Measurements from ENCODE around the gene XRN2.

DNA sequence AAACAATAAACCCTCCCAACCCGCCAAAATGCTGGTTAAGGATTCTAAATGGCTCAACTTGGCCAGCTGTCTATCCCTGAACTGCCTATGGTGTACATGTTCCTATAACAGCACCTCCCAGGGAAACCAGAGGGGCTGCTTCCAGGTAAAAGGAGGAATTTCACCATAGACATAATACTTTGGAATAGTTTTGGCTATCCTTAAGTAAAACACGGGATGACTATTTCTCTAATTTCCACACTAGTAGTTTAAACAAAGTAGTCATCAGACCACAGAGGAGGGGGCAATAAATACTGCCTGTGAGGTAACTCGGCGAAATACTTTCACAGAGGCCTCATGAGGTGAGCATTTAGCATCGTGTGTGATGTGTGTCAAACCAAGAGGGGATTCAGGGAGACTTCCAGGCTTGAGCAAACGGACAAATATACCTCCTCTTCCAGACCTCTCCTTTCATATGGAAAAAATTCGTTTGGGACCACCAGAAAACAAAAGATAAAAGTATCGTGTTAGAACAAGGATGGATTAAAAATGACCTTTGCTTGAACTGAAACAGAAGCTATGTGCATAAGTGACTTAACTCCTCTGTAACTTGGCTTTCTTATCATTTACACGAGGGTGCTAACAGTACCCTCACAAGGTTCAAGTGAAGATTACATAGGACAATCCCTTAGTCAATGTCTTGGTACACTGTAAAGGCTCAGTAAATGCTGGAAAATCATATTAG is 1.0 kb upstream of the XRN2 start:
- TF ChIP-seq, protein P1, sequence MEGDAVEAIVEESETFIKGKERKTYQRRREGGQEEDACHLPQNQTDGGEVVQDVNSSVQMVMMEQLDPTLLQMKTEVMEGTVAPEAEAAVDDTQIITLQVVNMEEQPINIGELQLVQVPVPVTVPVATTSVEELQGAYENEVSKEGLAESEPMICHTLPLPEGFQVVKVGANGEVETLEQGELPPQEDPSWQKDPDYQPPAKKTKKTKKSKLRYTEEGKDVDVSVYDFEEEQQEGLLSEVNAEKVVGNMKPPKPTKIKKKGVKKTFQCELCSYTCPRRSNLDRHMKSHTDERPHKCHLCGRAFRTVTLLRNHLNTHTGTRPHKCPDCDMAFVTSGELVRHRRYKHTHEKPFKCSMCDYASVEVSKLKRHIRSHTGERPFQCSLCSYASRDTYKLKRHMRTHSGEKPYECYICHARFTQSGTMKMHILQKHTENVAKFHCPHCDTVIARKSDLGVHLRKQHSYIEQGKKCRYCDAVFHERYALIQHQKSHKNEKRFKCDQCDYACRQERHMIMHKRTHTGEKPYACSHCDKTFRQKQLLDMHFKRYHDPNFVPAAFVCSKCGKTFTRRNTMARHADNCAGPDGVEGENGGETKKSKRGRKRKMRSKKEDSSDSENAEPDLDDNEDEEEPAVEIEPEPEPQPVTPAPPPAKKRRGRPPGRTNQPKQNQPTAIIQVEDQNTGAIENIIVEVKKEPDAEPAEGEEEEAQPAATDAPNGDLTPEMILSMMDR (conservative IDR thresholded peaks at IDR 0.05), result no peak
- TF ChIP-seq EZH2 (IDR thresholded peaks at IDR 0.05; ENCODE audit: low read depth), result no peak
